ENCODE results near the gene FBXL17.

The FBXL17 gene

DNA sequence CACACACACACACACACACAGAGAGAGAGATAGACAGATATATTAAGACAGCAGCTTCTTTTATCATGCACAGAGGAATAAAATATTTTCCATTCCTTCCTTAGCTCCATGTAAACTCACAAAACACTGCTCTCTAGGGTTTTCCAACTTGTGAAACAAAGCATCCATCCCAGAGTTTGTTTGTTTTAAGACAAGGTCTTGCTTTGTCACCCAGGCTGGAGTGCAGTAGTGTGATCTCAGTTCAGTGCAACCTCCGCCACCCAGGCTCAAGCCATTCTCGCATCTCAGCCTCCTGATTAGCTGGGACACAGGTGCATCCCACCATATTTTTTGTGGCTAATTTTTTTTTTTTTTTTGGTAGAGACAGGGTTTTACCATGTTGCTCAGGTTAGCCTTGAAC is 298.7 kb downstream of the FBXL17 start:
- Histone ChIP-seq H3K9me3 (replicated peaks in 1 of 2; ENCODE audit: control insufficient read depth in 2 of 2, insufficient read depth in 1 of 2, low read depth in 1 of 2, low read length in 2 of 2) (no peaks in the 10 kb centered on the region), H3K36me3 (replicated peaks in 1 of 2; ENCODE audit: control insufficient read depth in 2 of 2, insufficient read depth in 2 of 2, low read length in 2 of 2) (no peaks in the 10 kb centered on the region), H2BK12ac (ENCODE audit: low read length) (no peak overlapping the region), H4K8ac (ENCODE audit: low read depth, low read length) (no peak overlapping the region), H3K4me1 (ENCODE audit: control insufficient read depth in 2 of 2, insufficient read depth in 1 of 2, low read depth in 1 of 2, low read length in 2 of 2) (no peaks in the 10 kb centered on the region), H3K23ac (ENCODE audit: low read depth, low read length, poor library complexity) (no peak overlapping the region), H3K27me3 (ENCODE audit: control insufficient read depth in 3 of 3, insufficient read depth in 3 of 3, low read depth in 1 of 3, low read length in 3 of 3) (no peaks in the 10 kb centered on the region), H3K18ac (ENCODE audit: low read length) (no peak overlapping the region), H3K14ac (ENCODE audit: low read length) (no peak overlapping the region), H2AFZ (ENCODE audit: low read length) (no peak overlapping the region), H3K4me3 (ENCODE audit: low read length in 2 of 2) (no peak overlapping the region), H4K91ac (ENCODE audit: low read depth, low read length, poor library complexity) (no peak overlapping the region), H3K4ac (ENCODE audit: low read length) (no peak overlapping the region), H2BK15ac (ENCODE audit: low read length) (no peak overlapping the region), H3K4me2 (ENCODE audit: insufficient read depth, low read length, poor library complexity, severe bottlenecking) (no peak overlapping the region), H2BK120ac (ENCODE audit: low read depth, low read length) (no peak overlapping the region), H3K79me1 (ENCODE audit: low read depth, low read length) (no peaks in the 10 kb centered on the region), H3K27ac (replicated peaks; ENCODE audit: low read length) (no peak overlapping the region), H3K9ac (ENCODE audit: low read depth, low read length, poor library complexity) (no peak overlapping the region), H2AK5ac (ENCODE audit: low read depth, low read length) (no peak overlapping the region), H2BK5ac (ENCODE audit: low read length) (no peak overlapping the region)
- no peak for DNase-seq (ENCODE audit: low spot score)
- WGBS, 2 donors (ENCODE audit: extremely low coverage in 2 of 2, insufficient read length in 2 of 2, insufficient replicate concordance in 1 of 2), result no CpG with 5 or more reads among the region's 2 CpGs

DNA sequence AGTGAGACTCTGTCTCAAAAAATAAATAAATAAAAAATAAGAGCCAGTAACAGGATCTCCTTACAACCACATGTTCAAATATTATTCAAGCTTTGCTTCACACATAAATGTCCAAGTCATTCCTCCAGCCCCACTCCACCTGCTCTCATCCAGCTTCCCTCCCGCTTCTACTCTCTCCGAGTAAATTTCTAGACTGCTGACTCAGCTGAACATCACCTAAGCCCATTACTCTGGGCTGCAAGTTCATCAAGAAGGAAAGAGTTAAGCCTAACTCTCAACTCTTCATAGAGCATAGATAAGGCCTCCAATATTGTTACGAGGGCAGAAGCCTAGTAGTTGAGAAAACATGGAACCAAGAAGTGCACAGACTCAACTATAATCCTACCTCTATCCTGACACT is 300.2 kb downstream of the FBXL17 start:
- Histone ChIP-seq H4K8ac (ENCODE audit: low read depth, low read length) (no peak overlapping the region), H3K4me1 (ENCODE audit: control insufficient read depth in 2 of 2, insufficient read depth in 1 of 2, low read depth in 1 of 2, low read length in 2 of 2) (no peaks in the 10 kb centered on the region), H4K91ac (ENCODE audit: low read depth, low read length, poor library complexity) (no peak overlapping the region), H3K27ac (replicated peaks; ENCODE audit: low read length) (no peak overlapping the region), H2BK15ac (ENCODE audit: low read length) (no peak overlapping the region), H3K9ac (ENCODE audit: low read depth, low read length, poor library complexity) (no peak overlapping the region), H2BK120ac (ENCODE audit: low read depth, low read length) (no peak overlapping the region), H3K4me2 (ENCODE audit: insufficient read depth, low read length, poor library complexity, severe bottlenecking) (no peak overlapping the region), H3K9me3 (replicated peaks in 1 of 2; ENCODE audit: control insufficient read depth in 2 of 2, insufficient read depth in 1 of 2, low read depth in 1 of 2, low read length in 2 of 2) (no peaks in the 10 kb centered on the region), H3K4ac (ENCODE audit: low read length) (no peak overlapping the region), H2BK5ac (ENCODE audit: low read length) (no peak overlapping the region), H3K18ac (ENCODE audit: low read length) (no peak overlapping the region), H3K27me3 (ENCODE audit: control insufficient read depth in 3 of 3, insufficient read depth in 3 of 3, low read depth in 1 of 3, low read length in 3 of 3) (no peaks in the 10 kb centered on the region), H3K14ac (ENCODE audit: low read length) (no peak overlapping the region), H3K36me3 (replicated peaks in 1 of 2; ENCODE audit: control insufficient read depth in 2 of 2, insufficient read depth in 2 of 2, low read length in 2 of 2) (no peaks in the 10 kb centered on the region), H2AK5ac (ENCODE audit: low read depth, low read length) (no peak overlapping the region), H2AFZ (ENCODE audit: low read length) (no peak overlapping the region), H2BK12ac (ENCODE audit: low read length) (no peak overlapping the region), H3K23ac (ENCODE audit: low read depth, low read length, poor library complexity) (no peak overlapping the region), H3K79me1 (ENCODE audit: low read depth, low read length) (no peaks in the 10 kb centered on the region), H3K4me3 (ENCODE audit: low read length in 2 of 2) (no peak overlapping the region)
- DNase-seq (ENCODE audit: low spot score), result no peak
- WGBS, 2 donors (ENCODE audit: extremely low coverage in 2 of 2, insufficient read length in 2 of 2, insufficient replicate concordance in 1 of 2), result no CpG with 5 or more reads among the region's 3 CpGs

DNA sequence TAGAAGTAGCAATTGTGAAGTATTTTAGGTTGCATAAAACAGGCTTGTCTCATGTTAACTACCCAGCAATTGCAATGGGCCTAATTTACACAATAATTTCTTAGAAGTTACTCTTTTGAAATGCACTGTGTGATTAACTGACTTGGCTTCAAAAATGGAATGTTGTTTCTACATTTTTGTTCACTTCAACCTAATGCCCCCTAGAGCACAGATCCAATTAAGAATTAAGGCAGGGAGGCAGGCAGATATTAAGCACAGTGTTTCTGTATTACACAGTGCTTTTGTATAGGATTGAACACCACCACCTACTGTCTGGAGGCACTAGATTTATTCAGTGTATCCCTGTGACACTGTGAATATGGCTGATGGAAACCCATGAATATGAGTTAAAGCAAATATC is 302.1 kb downstream of the FBXL17 start:
- H2AK5ac ChIP-seq (ENCODE audit: low read depth, low read length), result no peak overlapping the region
- H3K4me1 ChIP-seq (ENCODE audit: control insufficient read depth in 2 of 2, insufficient read depth in 1 of 2, low read depth in 1 of 2, low read length in 2 of 2), result no peaks in the 10 kb centered on the region
- no peak overlapping the region for H3K27ac ChIP-seq (replicated peaks; ENCODE audit: low read length)
- H2BK120ac ChIP-seq (ENCODE audit: low read depth, low read length), result no peak overlapping the region
- no peak overlapping the region for H2BK12ac ChIP-seq (ENCODE audit: low read length)
- H3K4ac ChIP-seq (ENCODE audit: low read length), result no peak overlapping the region
- H3K36me3 ChIP-seq (replicated peaks in 1 of 2; ENCODE audit: control insufficient read depth in 2 of 2, insufficient read depth in 2 of 2, low read length in 2 of 2), result no peaks in the 10 kb centered on the region
- no peak overlapping the region for H2BK15ac ChIP-seq (ENCODE audit: low read length)
- no peaks in the 10 kb centered on the region for H3K79me1 ChIP-seq (ENCODE audit: low read depth, low read length)
- no peak overlapping the region for H3K23ac ChIP-seq (ENCODE audit: low read depth, low read length, poor library complexity)
- no peak overlapping the region for H2BK5ac ChIP-seq (ENCODE audit: low read length)
- H3K14ac ChIP-seq (ENCODE audit: low read length), result no peak overlapping the region
- H4K91ac ChIP-seq (ENCODE audit: low read depth, low read length, poor library complexity), result no peak overlapping the region
- no peak overlapping the region for H3K9ac ChIP-seq (ENCODE audit: low read depth, low read length, poor library complexity)
- no peak overlapping the region for H2AFZ ChIP-seq (ENCODE audit: low read length)
- H3K4me3 ChIP-seq (ENCODE audit: low read length in 2 of 2), result no peak overlapping the region
- H4K8ac ChIP-seq (ENCODE audit: low read depth, low read length), result no peak overlapping the region
- no peaks in the 10 kb centered on the region for H3K9me3 ChIP-seq (replicated peaks in 1 of 2; ENCODE audit: control insufficient read depth in 2 of 2, insufficient read depth in 1 of 2, low read depth in 1 of 2, low read length in 2 of 2)
- H3K4me2 ChIP-seq (ENCODE audit: insufficient read depth, low read length, poor library complexity, severe bottlenecking), result no peak overlapping the region
- H3K18ac ChIP-seq (ENCODE audit: low read length), result no peak overlapping the region
- no peak for DNase-seq (ENCODE audit: low spot score)
- no peaks in the 10 kb centered on the region for H3K27me3 ChIP-seq (ENCODE audit: control insufficient read depth in 3 of 3, insufficient read depth in 3 of 3, low read depth in 1 of 3, low read length in 3 of 3)

DNA sequence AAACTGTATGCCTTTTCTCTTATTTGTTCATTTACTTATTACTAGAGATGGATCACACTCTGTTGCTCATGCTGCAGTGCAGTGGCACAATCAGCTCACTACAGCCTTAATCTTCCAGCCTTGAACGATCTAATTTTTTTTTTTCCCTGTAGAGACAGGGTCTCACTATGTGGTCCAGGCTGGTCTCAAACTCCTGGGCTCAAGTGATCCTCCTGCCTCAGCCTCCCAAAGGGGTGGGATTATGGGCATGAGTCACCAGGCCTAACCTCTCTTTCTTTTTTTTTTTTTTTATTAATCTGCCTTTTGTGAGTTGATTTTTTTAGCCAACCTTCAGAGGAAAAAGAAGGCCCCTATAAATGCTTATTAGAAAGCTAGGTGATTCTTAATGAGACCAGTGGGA is 303.0 kb downstream of the FBXL17 start:
- Histone ChIP-seq H3K9ac (ENCODE audit: low read depth, low read length, poor library complexity) (no peak overlapping the region), H2BK15ac (ENCODE audit: low read length) (no peak overlapping the region), H3K79me1 (ENCODE audit: low read depth, low read length) (no peaks in the 10 kb centered on the region), H3K23ac (ENCODE audit: low read depth, low read length, poor library complexity) (no peak overlapping the region), H3K4me3 (ENCODE audit: low read length in 2 of 2) (no peak overlapping the region), H3K14ac (ENCODE audit: low read length) (no peak overlapping the region), H2BK120ac (ENCODE audit: low read depth, low read length) (no peak overlapping the region), H4K8ac (ENCODE audit: low read depth, low read length) (no peak overlapping the region), H3K4me1 (ENCODE audit: control insufficient read depth in 2 of 2, insufficient read depth in 1 of 2, low read depth in 1 of 2, low read length in 2 of 2) (no peaks in the 10 kb centered on the region), H3K27me3 (ENCODE audit: control insufficient read depth in 3 of 3, insufficient read depth in 3 of 3, low read depth in 1 of 3, low read length in 3 of 3) (no peaks in the 10 kb centered on the region), H4K91ac (ENCODE audit: low read depth, low read length, poor library complexity) (no peak overlapping the region), H3K18ac (ENCODE audit: low read length) (no peak overlapping the region), H3K4ac (ENCODE audit: low read length) (no peak overlapping the region), H2AFZ (ENCODE audit: low read length) (no peak overlapping the region), H3K9me3 (replicated peaks in 1 of 2; ENCODE audit: control insufficient read depth in 2 of 2, insufficient read depth in 1 of 2, low read depth in 1 of 2, low read length in 2 of 2) (peaks cover 0 to 1% of the 10 kb centered on the region in 2 donors), H3K4me2 (ENCODE audit: insufficient read depth, low read length, poor library complexity, severe bottlenecking) (no peak overlapping the region), H2BK12ac (ENCODE audit: low read length) (no peak overlapping the region), H3K27ac (replicated peaks; ENCODE audit: low read length) (no peak overlapping the region), H2AK5ac (ENCODE audit: low read depth, low read length) (no peak overlapping the region), H2BK5ac (ENCODE audit: low read length) (no peak overlapping the region), H3K36me3 (replicated peaks in 1 of 2; ENCODE audit: control insufficient read depth in 2 of 2, insufficient read depth in 2 of 2, low read length in 2 of 2) (no peaks in the 10 kb centered on the region)
- no peak for DNase-seq (ENCODE audit: low spot score)
- no CpG with 5 or more reads among the region's 1 CpG for WGBS, 2 donors (ENCODE audit: extremely low coverage in 2 of 2, insufficient read length in 2 of 2, insufficient replicate concordance in 1 of 2)
